Hepatocyte (in vitro differentiated cells): ENCODE results near the gene FAM120B. TPM values are rescaled to one million over a fixed set of nuclear protein-coding genes. Genes with fewer than 3 reads are reported as not detected.

ENCODE experiments used
- DNase-seq: peaks from one replicate; pipeline ENCODE4 v3.0.0-alpha.2; 2016; ENCODE audit warnings: low spot score
- H2AFZ ChIP-seq: fragments of 200-600 bp; sonication (generic); 2 replicates; pipeline ENCODE4 v1.6.0; 2016; ENCODE audit warnings: antibody characterized with exemption, mild to moderate bottlenecking
- H3K27ac ChIP-seq: fragments of 200-600 bp; sonication (generic); 2 replicates; pipeline ENCODE4 v1.5.1; 2016; ENCODE audit warnings: mild to moderate bottlenecking
- H3K27me3 ChIP-seq: fragments of 200-600 bp; sonication (generic); 2 replicates; pipeline ENCODE4 v1.6.1; 2016
- H3K36me3 ChIP-seq: fragments of 200-600 bp; sonication (generic); replicated peaks from 2 replicates; pipeline ENCODE4 v1.5.1; 2016; ENCODE audit warnings: low read depth; ENCODE audit not compliant: insufficient read depth
- H3K4me1 ChIP-seq: fragments of 200-600 bp; sonication (generic); 2 replicates; pipeline ENCODE4 v1.5.1; 2016; ENCODE audit warnings: mild to moderate bottlenecking, moderate library complexity; ENCODE audit not compliant: insufficient read depth
- H3K4me2 ChIP-seq: fragments of 200-600 bp; sonication (generic); 2 replicates; pipeline ENCODE4 v1.6.0; 2016
- H3K4me3 ChIP-seq: fragments of 200-600 bp; sonication (generic); 2 replicates; pipeline ENCODE4 v1.5.1; 2016; ENCODE audit warnings: mild to moderate bottlenecking
- H3K79me2 ChIP-seq: fragments of 200-600 bp; sonication (generic); 2 replicates; pipeline ENCODE4 v1.6.0; 2017; ENCODE audit warnings: mild to moderate bottlenecking
- H3K9me2 ChIP-seq: fragments of 200-600 bp; sonication (generic); replicated peaks from 2 replicates; pipeline ENCODE4 v1.6.0; 2017; ENCODE audit warnings: mild to moderate bottlenecking; ENCODE audit not compliant: insufficient read depth
- H3K9me3 ChIP-seq: fragments of 200-600 bp; sonication (generic); 2 replicates; pipeline ENCODE4 v1.5.1; 2016; ENCODE audit warnings: low read depth, mild to moderate bottlenecking
- H4K20me1 ChIP-seq: fragments of 200-600 bp; sonication (generic); 2 replicates; pipeline ENCODE4 v1.6.0; 2016; ENCODE audit warnings: mild to moderate bottlenecking; ENCODE audit not compliant: insufficient read depth, poor library complexity, severe bottlenecking
- CTCF ChIP-seq: fragments of 200-600 bp; sonication (generic); IDR thresholded peaks from 2 replicates; pipeline ENCODE4 v1.5.1; 2016; ENCODE audit warnings: antibody characterized with exemption, mild to moderate bottlenecking; ENCODE audit not compliant: poor library complexity
- EZH2 ChIP-seq: fragments of 200-600 bp; sonication (generic); IDR thresholded peaks from 2 replicates; pipeline ENCODE4 v1.6.1; 2016; ENCODE audit warnings: antibody characterized with exemption, mild to moderate bottlenecking, borderline replicate concordance
- EZH2phosphoT487 ChIP-seq: fragments of 200-600 bp; sonication (generic); IDR thresholded peaks from one replicate; pipeline ENCODE4 v1.6.1; 2018; ENCODE audit warnings: antibody characterized with exemption, mild to moderate bottlenecking, low read depth, moderate library complexity; ENCODE audit not compliant: unreplicated experiment, severe bottlenecking
- WGBS: methylation state at CpG from one replicate; pipeline ENCODE4 v1.1.6; 2016; ENCODE audit warnings: low lambda C conversion rate; ENCODE audit errors: missing lambda C conversion rate; 5-methylcytosine and 5-hydroxymethylcytosine counted together
- polyA plus RNA-seq: library from polyadenylated mRNA; unstranded; fragments of >200 nt; fragmentation: Nextera tagmentation; extraction: Ambion mirVana; gene quantifications from 2 replicates; pipeline ENCODE4 v1.2.1, GENCODE V29; 2016
- total RNA-seq: library from RNA; depleted of rRNA; stranded (reverse); fragments of >200 nt; gene quantifications from 2 replicates; pipeline ENCODE4 v1.2.3, GENCODE V29; 2014

The FAM120B gene
- total and polyA plus RNA-seq, 2 experiments from 2014 or later, result 16.0 to 25.8 TPM

GRCh38 chr6:170360476-170360875 lies 53.9 kb downstream of the FAM120B start:
- no peaks in the 10 kb centered on the region for H3K36me3 ChIP-seq
- H4K20me1 ChIP-seq, result no peaks in the 10 kb centered on the region
- H3K9me3 ChIP-seq, result no peaks in the 10 kb centered on the region
- no peaks in the 10 kb centered on the region for H3K4me1 ChIP-seq
- H3K79me2 ChIP-seq, result no peaks in the 10 kb centered on the region
- TF ChIP-seq EZH2phosphoT487, result no peak
- TF ChIP-seq CTCF, result no peak
- TF ChIP-seq EZH2, result no peak
- no peaks in the 10 kb centered on the region for H3K9me2 ChIP-seq
- no peaks in the 10 kb centered on the region for H3K27me3 ChIP-seq
- H3K4me3 ChIP-seq, result no peak overlapping the region
- H3K27ac ChIP-seq, result no peak overlapping the region
- DNase-seq, result no peak
- no peak overlapping the region for H2AFZ ChIP-seq
- H3K4me2 ChIP-seq, result no peak overlapping the region
- WGBS, result 96% methylated on average over 5 of the region's 5 CpGs

GRCh38 chr6:170361335-170361734 lies 54.8 kb downstream of the FAM120B start:
- no peaks in the 10 kb centered on the region for H3K36me3 ChIP-seq
- no peak overlapping the region for H3K27ac ChIP-seq
- TF ChIP-seq CTCF (no peak), EZH2phosphoT487 (no peak), EZH2 (no peak)
- H2AFZ ChIP-seq, result no peak overlapping the region
- no peaks in the 10 kb centered on the region for H3K4me1 ChIP-seq
- H3K79me2 ChIP-seq, result no peaks in the 10 kb centered on the region
- DNase-seq, result no peak
- no peaks in the 10 kb centered on the region for H3K9me3 ChIP-seq
- H3K9me2 ChIP-seq, result no peaks in the 10 kb centered on the region
- no peaks in the 10 kb centered on the region for H3K27me3 ChIP-seq
- 98% methylated on average over 3 of the region's 3 CpGs for WGBS
- H3K4me2 ChIP-seq, result no peak overlapping the region
- H4K20me1 ChIP-seq, result no peaks in the 10 kb centered on the region
- no peak overlapping the region for H3K4me3 ChIP-seq

- Histone ChIP-seq H2AFZ (no peak overlapping the region), H3K9me3 (no peaks in the 10 kb centered on the region), H3K36me3 (no peaks in the 10 kb centered on the region), H3K79me2 (no peaks in the 10 kb centered on the region), H3K27me3 (no peaks in the 10 kb centered on the region), H3K4me2 (no peak overlapping the region), H4K20me1 (no peaks in the 10 kb centered on the region), H3K27ac (no peak overlapping the region), H3K4me1 (no peaks in the 10 kb centered on the region), H3K9me2 (no peaks in the 10 kb centered on the region), H3K4me3 (no peak overlapping the region)
- no peak for DNase-seq
- TF ChIP-seq EZH2 (no peak), CTCF (no peak), EZH2phosphoT487 (no peak)
- WGBS, result 91% methylated on average over 1 of the region's 1 CpG
Observed at GRCh38 chr6:170362121-170362520, 55.6 kb downstream of the FAM120B start.

- no peak overlapping the region for H3K27ac ChIP-seq
- no peaks in the 10 kb centered on the region for H3K9me2 ChIP-seq
- H3K4me3 ChIP-seq, result no peak overlapping the region
- no peaks in the 10 kb centered on the region for H3K27me3 ChIP-seq
- 92% methylated on average over 5 of the region's 5 CpGs for WGBS
- no peak for TF ChIP-seq EZH2phosphoT487
- no peak for TF ChIP-seq EZH2
- no peak for TF ChIP-seq CTCF
- H3K36me3 ChIP-seq, result no peaks in the 10 kb centered on the region
- H3K79me2 ChIP-seq, result no peaks in the 10 kb centered on the region
- H3K4me2 ChIP-seq, result no peak overlapping the region
- H4K20me1 ChIP-seq, result no peaks in the 10 kb centered on the region
- DNase-seq, result no peak
- H3K9me3 ChIP-seq, result no peaks in the 10 kb centered on the region
- H2AFZ ChIP-seq, result no peak overlapping the region
- H3K4me1 ChIP-seq, result no peaks in the 10 kb centered on the region
Observed at GRCh38 chr6:170363255-170363654, 56.7 kb downstream of the FAM120B start.
